HUES64 (cell line): ENCODE data around the gene PTBP1.
"Not testable (repeated sequence)": the region's sequence is repeated elsewhere in the genome, so short reads cannot be mapped to it uniquely, and the experiment has no call there.

Source experiments
- H3K27ac ChIP-seq: 2 replicates; pipeline ENCODE4 v1.7.0; 2013; ENCODE audit warnings: low read depth, low read length, inconsistent platforms
- H3K27me3 ChIP-seq: 2 replicates; pipeline ENCODE4 v1.6.1; 2013; ENCODE audit warnings: mild to moderate bottlenecking, low read length; ENCODE audit not compliant: insufficient read depth
- H3K36me3 ChIP-seq: 2 replicates; pipeline ENCODE4 v1.6.1; 2013; ENCODE audit warnings: mild to moderate bottlenecking, low read length; ENCODE audit not compliant: insufficient read depth
- H3K4me1 ChIP-seq: 2 replicates; pipeline ENCODE4 v1.6.1; 2013; ENCODE audit warnings: mild to moderate bottlenecking, low read length, moderate library complexity; ENCODE audit not compliant: insufficient read depth
- H3K4me3 ChIP-seq: 2 replicates; pipeline ENCODE4 v1.5.1; 2013; ENCODE audit warnings: mild to moderate bottlenecking, low read length, moderate library complexity
- H3K9ac ChIP-seq: 2 replicates; pipeline ENCODE4 v1.6.1; 2013; ENCODE audit warnings: mild to moderate bottlenecking, low read depth, low read length
- H3K9me3 ChIP-seq: 2 replicates; pipeline ENCODE4 v1.6.1; 2013; ENCODE audit warnings: low read depth, low read length; ENCODE audit not compliant: insufficient read depth
- WGBS: fragments of 150-250, 120-280 bp; methylation state at CpG from one replicate; pipeline ENCODE4 v1.1.7; 2013; ENCODE audit warnings: missing lambda C conversion rate; 5-methylcytosine and 5-hydroxymethylcytosine counted together

Gene PTBP1

DNA sequence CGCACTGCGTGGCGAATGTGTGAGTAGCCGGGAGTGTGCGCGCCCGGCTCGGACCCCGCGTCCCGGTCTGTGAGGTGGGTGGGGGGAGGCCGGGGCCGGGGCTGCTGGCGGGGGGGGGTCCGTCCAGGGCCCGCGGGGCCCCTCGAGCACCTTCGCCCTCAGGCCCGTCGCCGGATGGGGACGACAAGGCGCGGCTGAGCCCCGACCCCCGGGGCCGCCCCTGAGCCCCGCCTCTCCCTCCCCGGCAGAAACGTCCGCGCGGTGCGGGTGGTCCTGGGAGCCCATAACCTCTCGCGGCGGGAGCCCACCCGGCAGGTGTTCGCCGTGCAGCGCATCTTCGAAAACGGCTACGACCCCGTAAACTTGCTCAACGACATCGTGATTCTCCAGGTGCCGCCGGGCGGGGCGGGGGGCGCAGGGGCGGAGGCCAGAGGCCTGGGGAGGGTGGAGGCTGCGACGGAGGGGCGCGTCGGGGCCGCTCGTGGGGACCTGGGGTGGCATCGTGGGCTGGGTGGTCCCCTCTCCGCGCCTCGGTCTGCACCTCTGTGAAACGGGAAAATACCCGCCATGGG, 55.8 kb downstream of the PTBP1 start:
- Histone ChIP-seq H3K27me3 (no peaks in the 10 kb centered on the region), H3K4me1 (no peaks in the 10 kb centered on the region), H3K9ac (no peak overlapping the region), H3K9me3 (no peaks in the 10 kb centered on the region), H3K27ac (no peak overlapping the region), H3K36me3 (no peaks in the 10 kb centered on the region), H3K4me3 (no peak overlapping the region)
- WGBS = 91% methylated on average over 67 of the region's 67 CpGs

DNA sequence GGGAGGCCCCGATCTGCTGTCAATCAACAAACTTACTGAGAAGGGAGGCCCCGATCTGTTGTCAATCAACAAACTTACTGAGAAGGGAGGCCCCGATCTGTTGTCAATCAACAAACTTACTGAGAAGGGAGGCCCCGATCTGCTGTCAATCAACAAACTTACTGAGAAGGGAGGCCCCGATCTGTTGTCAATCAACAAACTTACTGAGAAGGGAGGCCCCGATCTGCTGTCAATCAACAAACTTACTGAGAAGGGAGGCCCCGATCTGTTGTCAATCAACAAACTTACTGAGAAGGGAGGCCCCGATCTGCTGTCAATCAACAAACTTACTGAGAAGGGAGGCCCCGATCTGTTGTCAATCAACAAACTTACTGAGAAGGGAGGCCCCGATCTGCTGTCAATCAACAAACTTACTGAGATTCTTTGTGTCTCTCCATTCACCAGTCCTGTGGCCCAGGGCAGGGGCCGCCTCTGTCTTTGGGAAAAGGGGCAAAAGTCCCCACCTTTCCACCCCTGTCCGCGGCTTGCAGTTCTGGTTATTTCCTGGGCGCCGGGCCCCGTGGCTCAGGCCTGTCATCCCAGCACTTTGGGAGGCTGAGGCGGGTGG, 56.5 kb downstream of the PTBP1 start:
- 94% methylated on average over 11 of the region's 17 CpGs for WGBS
- not testable (repeated sequence) for H3K4me1 ChIP-seq, H3K27me3 ChIP-seq, H3K27ac ChIP-seq, H3K36me3 ChIP-seq, H3K9ac ChIP-seq, H3K4me3 ChIP-seq, H3K9me3 ChIP-seq

DNA sequence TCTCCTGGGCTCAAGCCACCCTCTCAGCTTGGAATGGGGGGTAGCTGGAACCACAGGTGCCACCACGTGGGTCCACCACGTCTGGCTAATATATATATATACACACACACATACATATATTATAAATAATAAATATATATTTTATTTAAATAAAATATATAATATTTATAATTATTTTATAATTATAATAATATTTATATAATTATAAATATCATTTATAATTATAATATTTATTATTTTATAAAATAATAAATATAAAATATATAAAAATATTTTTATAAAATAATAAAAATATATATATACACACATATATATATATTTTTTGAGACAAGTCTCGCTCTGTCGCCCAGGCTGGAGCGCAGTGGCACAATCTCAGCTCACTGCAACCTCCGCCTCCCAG, 57.3 kb downstream of the PTBP1 start:
- no peaks in the 10 kb centered on the region for H3K4me1 ChIP-seq
- no peaks in the 10 kb centered on the region for H3K9me3 ChIP-seq
- 95% methylated on average over 4 of the region's 6 CpGs for WGBS
- H3K9ac ChIP-seq = no peak overlapping the region
- peaks cover 10% of the 10 kb centered on the region for H3K27me3 ChIP-seq
- no peak overlapping the region for H3K27ac ChIP-seq
- H3K4me3 ChIP-seq = no peak overlapping the region
- no peaks in the 10 kb centered on the region for H3K36me3 ChIP-seq

DNA sequence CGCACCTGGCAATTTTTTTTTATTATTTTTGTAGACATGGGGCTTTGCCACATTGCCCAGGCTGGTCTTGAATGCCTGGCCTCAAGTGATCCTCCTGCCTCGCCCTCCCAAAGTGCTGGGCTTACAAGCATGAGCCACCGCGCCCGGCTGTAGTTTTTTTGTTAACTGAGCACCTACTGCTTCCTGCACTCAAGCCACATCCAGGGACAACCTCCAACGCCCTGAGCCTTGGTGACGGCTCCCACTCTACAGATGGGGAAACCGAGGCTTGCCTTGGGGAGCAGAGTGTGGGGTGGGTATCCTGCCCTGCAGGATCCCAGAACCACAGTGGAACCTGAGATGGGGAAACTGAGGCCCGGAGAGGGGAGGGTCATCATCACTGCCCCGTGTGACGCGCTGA, 57.9 kb downstream of the PTBP1 start:
- no peaks in the 10 kb centered on the region for H3K36me3 ChIP-seq
- H3K4me1 ChIP-seq = no peaks in the 10 kb centered on the region

DNA sequence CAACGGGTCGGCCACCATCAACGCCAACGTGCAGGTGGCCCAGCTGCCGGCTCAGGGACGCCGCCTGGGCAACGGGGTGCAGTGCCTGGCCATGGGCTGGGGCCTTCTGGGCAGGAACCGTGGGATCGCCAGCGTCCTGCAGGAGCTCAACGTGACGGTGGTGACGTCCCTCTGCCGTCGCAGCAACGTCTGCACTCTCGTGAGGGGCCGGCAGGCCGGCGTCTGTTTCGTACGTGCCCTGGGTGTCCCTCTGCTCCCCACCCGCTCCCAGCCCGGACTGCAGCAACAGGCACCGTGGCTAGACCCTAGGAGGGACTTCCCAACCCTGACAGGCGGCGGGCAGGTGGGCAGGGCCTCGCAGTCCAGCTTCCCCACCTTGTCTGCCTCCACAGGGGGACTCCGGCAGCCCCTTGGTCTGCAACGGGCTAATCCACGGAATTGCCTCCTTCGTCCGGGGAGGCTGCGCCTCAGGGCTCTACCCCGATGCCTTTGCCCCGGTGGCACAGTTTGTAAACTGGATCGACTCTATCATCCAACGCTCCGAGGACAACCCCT, 58.4 kb downstream of the PTBP1 start:
- no peaks in the 10 kb centered on the region for H3K9me3 ChIP-seq
- no peak overlapping the region for H3K4me3 ChIP-seq
- H3K36me3 ChIP-seq = no peaks in the 10 kb centered on the region
- H3K27ac ChIP-seq = no peak overlapping the region
- no peaks in the 10 kb centered on the region for H3K4me1 ChIP-seq
- 81% methylated on average over 40 of the region's 40 CpGs for WGBS
- peaks cover 20% of the 10 kb centered on the region for H3K27me3 ChIP-seq
- H3K9ac ChIP-seq = no peak overlapping the region

More for the DNA sequence above, 57.9 kb downstream of the PTBP1 start:
- 89% methylated on average over 12 of the region's 12 CpGs for WGBS
- Histone ChIP-seq H3K9me3 (no peaks in the 10 kb centered on the region), H3K9ac (no peak overlapping the region), H3K27ac (no peak overlapping the region), H3K4me3 (no peak overlapping the region), H3K27me3 (peaks cover 16% of the 10 kb centered on the region)

DNA sequence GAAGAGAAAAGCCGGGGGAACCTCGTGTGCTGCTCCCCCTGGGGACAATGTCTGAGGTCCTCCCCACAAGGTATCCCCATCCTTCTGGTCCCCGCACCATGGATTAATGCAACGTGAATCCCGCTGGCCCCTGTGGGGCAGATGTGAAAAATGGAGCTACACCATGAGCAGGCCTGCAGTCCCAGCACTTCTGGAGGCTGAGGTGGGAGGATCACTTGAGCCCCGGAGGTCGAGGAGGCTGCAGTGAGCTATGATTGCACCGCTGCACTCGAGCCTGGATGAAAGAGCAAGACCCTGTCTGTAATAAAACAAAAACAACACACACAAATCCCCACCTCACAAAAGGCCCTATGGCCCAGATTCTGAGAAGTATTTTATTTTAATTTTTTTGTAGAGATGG, 61.0 kb downstream of the PTBP1 start:
- H3K4me3 ChIP-seq = no peak overlapping the region
- no peaks in the 10 kb centered on the region for H3K4me1 ChIP-seq
- peaks cover 27% of the 10 kb centered on the region for H3K27me3 ChIP-seq
- WGBS = 80% methylated on average over 9 of the region's 9 CpGs
- H3K36me3 ChIP-seq = no peaks in the 10 kb centered on the region
- H3K9ac ChIP-seq = no peak overlapping the region
- no peak overlapping the region for H3K27ac ChIP-seq
- no peaks in the 10 kb centered on the region for H3K9me3 ChIP-seq

DNA sequence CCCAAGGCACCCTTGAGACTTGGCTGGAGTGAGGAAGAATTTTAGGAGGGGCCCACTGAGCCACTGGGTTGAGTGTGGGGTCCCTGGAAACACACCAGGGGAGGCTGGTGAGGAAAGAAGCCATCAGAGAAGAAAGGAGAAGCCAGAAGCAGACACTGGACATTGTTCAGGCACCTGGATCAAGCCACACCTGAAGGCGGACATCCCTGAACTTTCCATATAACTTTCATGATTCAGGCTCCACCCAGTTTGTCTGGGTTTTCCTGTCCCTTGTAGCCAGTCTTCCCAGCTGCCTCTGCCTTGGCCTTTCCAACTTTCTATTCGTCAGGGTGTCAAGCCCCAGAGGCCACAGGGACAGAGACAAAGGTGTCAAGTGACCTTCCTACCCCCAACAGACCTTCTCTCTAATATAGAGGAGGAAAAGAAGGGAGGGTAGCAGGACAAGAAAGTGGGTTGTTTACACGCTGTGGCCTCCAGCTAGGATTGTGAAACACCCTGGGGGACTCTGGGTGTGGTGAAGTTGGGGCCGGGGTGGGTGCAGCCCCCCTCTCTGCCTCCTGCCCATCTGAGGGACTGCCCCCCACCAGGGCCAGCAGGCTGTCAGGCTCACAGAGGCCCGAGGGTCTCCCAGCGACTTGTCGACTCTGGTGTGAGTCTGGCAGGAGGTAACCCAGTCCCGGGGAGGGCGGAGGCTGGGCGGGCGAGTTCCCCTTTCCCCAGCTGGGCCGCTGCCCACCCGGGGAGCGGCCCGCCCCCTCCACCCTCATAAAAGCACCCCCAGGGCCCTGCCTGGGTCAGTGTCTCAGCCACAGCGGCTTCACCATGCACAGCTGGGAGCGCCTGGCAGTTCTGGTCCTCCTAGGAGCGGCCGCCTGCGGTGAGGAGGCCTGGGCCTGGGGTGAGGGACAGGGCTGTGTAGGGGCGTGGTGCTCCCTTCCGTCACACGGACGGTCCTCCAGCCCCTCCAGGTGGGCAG, 61.9 kb downstream of the PTBP1 start, which contains the start of gene CFD:
Gene CFD (plus strand): TSS at position 797 of the 976 bp plus-strand sequence. CDS start 26 bp downstream, at position 823.
- WGBS = 74% methylated on average over 24 of the region's 24 CpGs

DNA sequence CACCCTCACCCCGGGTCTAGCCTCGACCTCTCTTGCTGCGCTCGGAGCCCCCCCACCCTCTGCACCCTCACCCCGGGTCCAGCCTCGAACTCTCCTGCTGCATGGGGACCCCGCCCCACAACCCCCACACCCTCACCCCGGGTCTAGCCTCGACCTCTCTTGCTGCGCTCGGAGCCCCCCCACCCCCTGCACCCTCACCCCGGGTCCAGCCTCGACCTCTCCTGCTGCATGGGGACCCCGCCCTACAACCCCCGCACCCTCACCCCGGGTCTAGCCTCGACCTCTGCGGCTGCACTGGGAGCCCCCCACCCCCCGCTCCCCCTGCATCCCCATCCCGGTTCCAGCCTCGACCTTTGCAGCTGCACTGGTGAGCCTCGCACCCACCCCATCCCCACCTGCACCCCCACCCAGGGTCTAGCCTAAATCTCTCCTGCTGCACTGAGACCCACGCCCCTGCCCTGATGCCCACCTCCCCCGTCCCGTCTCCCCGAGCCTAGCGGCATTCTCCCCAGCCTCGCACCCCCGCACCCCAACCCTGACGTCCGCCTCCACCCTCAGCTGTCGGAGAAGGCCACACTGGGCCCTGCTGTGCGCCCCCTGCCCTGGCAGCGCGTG, 64.0 kb downstream of the PTBP1 start:
- no peaks in the 10 kb centered on the region for H3K9me3 ChIP-seq
- H3K36me3 ChIP-seq = no peaks in the 10 kb centered on the region
- H3K27ac ChIP-seq = peak overlapping the region; percentile 35; the same call in 1 of the 2 replicates
- 54% methylated on average over 34 of the region's 35 CpGs for WGBS
- no peaks in the 10 kb centered on the region for H3K4me1 ChIP-seq
- H3K9ac ChIP-seq = no peak overlapping the region
- H3K4me3 ChIP-seq = peak overlapping the region; percentile 36
- peaks cover 27% of the 10 kb centered on the region for H3K27me3 ChIP-seq

More for the DNA sequence above, 61.9 kb downstream of the PTBP1 start, which contains the start of gene CFD:
- H3K9me3 ChIP-seq = no peaks in the 10 kb centered on the region
- peak within 1 kb of the TSS; percentile 53 for H3K4me3 ChIP-seq
- H3K36me3 ChIP-seq = no peaks in the 10 kb centered on the region
- H3K27ac ChIP-seq = no peak within 1 kb of the TSS
- H3K27me3 ChIP-seq = peaks cover 27% of the 10 kb centered on the region
- no peaks in the 10 kb centered on the region for H3K4me1 ChIP-seq
- no peak within 1 kb of the TSS for H3K9ac ChIP-seq
